Panc1 (cell line): ENCODE measurements around the gene ACKR2. TPM values are rescaled to one million over a fixed set of nuclear protein-coding genes. Genes with fewer than 3 reads are reported as not detected.

ENCODE experiments used
- ATAC-seq: fragments of 200-7000 bp; cut with Tn5 transposase; 2 replicates; pipeline ENCODE4 v1.9.1; 2020; ENCODE audit warnings: mild to moderate bottlenecking, moderate library complexity
- BruUV-seq: library from RNA; stranded (reverse); fragments of 400-500 nt; replicated peaks from 2 replicates; lab custom pipeline; 2021; lab: Mats Ljungman, UMichigan
- CTCF ChIA-PET: fragments of 300-600 bp; sonication (Branson Sonifier 250); formaldehyde crosslinking; loops from one replicate; lab custom pipeline; 2022; ENCODE audit warnings: antibody characterized with exemption; lab: Charles Lee
- POLR2A ChIA-PET: fragments of 300-600 bp; sonication (Branson Sonifier 250); formaldehyde crosslinking; loops from one replicate; lab custom pipeline; 2022; ENCODE audit warnings: antibody characterized with exemption; lab: Charles Lee
- DNase-seq: peaks from one replicate; pipeline ENCODE4 v3.0.0-alpha.2; 2010; ENCODE audit warnings: low read depth, low spot score
- H3K27ac ChIP-seq: 2 replicates; pipeline ENCODE4 v1.5.1; 2011; ENCODE audit warnings: mild to moderate bottlenecking, low read length, inconsistent platforms
- H3K27me3 ChIP-seq: fragments of 200-500 bp; sonication (Bioruptor generic); 2 replicates; pipeline ENCODE4 v1.6.0; 2014; ENCODE audit warnings: low read length, inconsistent platforms; ENCODE audit not compliant: control insufficient read depth, insufficient read depth
- H3K36me3 ChIP-seq: fragments of 200-500 bp; sonication (Bioruptor generic); 2 replicates; pipeline ENCODE4 v1.5.1; 2014; ENCODE audit warnings: inconsistent platforms, mild to moderate bottlenecking, low read length, moderate library complexity; ENCODE audit not compliant: control insufficient read depth, insufficient read depth
- H3K4me1 ChIP-seq: 2 replicates; pipeline ENCODE4 v1.5.1; 2011; ENCODE audit warnings: inconsistent platforms, mild to moderate bottlenecking, low read length, moderate library complexity; ENCODE audit not compliant: control insufficient read depth, insufficient read depth
- H3K4me3 ChIP-seq, 2 experiments: 2 replicates each; pipeline ENCODE4 v1.5.1; 2011 to 2012; ENCODE audit warnings: low read depth in 2 of 2, low read length in 2 of 2, mild to moderate bottlenecking in 2 of 2, inconsistent platforms in 1 of 2, moderate library complexity in 1 of 2
- H3K9me3 ChIP-seq: fragments of 200-500 bp; sonication (Bioruptor generic); 2 replicates; pipeline ENCODE4 v1.5.1; 2014; ENCODE audit warnings: low read depth, mild to moderate bottlenecking, inconsistent platforms, low read length, moderate library complexity; ENCODE audit not compliant: control insufficient read depth, insufficient read depth
- POLR2AphosphoS5 ChIP-seq: IDR thresholded peaks from 2 replicates; pipeline ENCODE4 v1.6.1; 2012; ENCODE audit warnings: mild to moderate bottlenecking, low read depth, low read length, moderate library complexity
- SIN3A ChIP-seq: IDR thresholded peaks from 2 replicates; pipeline ENCODE4 v1.6.1; 2012; ENCODE audit warnings: low read depth, mild to moderate bottlenecking, low read length, moderate library complexity, borderline replicate concordance; ENCODE audit not compliant: insufficient read depth
- TCF7L2 ChIP-seq: IDR thresholded peaks from 2 replicates; pipeline ENCODE4 v1.6.1; 2011; ENCODE audit warnings: mild to moderate bottlenecking, low read depth, low read length, inconsistent platforms
- in situ Hi-C: cut with HindIII; loops from 2 replicates; pipeline ENCODE4 v1.10.0; 2016; ENCODE audit warnings: low sequenced_read_pairs, low pct_unique_long_range_greater_than_20kb
- intact Hi-C: fragments of 100-400 bp; cut with micrococcal nuclease; formaldehyde crosslinking; loops from one replicate; pipeline ENCODE4 v1.10.0; 2022; ENCODE audit not compliant: unreplicated experiment
- total RNA-seq: library from RNA; stranded (reverse); gene quantifications from one replicate; pipeline ENCODE4 v1.2.1, GENCODE V29; 2021; ENCODE audit not compliant: unreplicated experiment
- TF ChIP-seq, protein P1 (sequence below): fragments of 450-650 bp; IDR thresholded peaks from 2 replicates; pipeline ENCODE4 v1.5.1; 2017; ENCODE audit warnings: mild to moderate bottlenecking
- TF ChIP-seq, protein P2 (sequence below), 2 experiments: IDR thresholded peaks; 2 replicates each; pipeline ENCODE4 v1.6.1; 2011 to 2012; ENCODE audit warnings: low read depth in 2 of 2, control low read depth in 1 of 2, low read length in 1 of 2, mild to moderate bottlenecking in 1 of 2, moderate library complexity in 1 of 2; ENCODE audit not compliant: insufficient read depth in 1 of 2

Gene ACKR2
- total RNA-seq, 1 experiment from 2014 or later, result not detected

DNA sequence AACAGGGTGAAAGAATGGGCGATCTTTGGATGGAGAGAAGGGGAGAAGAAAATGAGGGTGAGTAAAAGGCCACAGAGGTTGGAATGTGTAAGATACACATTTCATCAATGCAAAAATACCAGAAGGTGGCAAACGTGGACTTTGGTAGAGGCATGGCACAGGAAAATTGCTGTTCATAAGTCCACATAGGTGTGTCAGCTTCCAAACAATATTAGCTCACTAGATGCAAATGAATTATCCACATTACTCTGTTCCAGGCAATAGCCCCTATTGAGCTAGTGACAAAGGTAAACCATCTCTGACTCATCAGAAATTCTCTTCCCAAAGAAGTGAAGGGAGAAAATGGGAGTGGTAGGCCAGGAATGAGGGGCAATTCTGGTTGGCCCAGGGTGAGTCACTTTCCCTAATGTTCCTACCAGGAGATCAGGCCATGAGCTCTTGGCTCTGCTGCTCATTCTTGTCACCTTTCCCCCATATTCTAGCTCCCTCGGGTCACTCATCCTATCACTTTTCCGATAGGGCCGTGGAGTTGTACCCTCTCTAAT, 19.9 kb downstream of the ACKR2 start:
- ChIA-PET POLR2A (no interaction called here), CTCF (no interaction called here)
- Histone ChIP-seq H3K36me3 (no peaks in the 10 kb centered on the region), H3K27me3 (no peaks in the 10 kb centered on the region; the same call in 1 of the 2 replicates), H3K4me3 (no peak overlapping the region), H3K27ac (no peak overlapping the region), H3K9me3 (no peaks in the 10 kb centered on the region), H3K4me1 (no peaks in the 10 kb centered on the region)
- intact Hi-C loops (no loop called here), in situ Hi-C loops (no loop called here)
- TF ChIP-seq POLR2AphosphoS5, result no peak
- DNase-seq, result no peak
- ATAC-seq, result no peak
- BruUV-seq, result no TSS peak

DNA sequence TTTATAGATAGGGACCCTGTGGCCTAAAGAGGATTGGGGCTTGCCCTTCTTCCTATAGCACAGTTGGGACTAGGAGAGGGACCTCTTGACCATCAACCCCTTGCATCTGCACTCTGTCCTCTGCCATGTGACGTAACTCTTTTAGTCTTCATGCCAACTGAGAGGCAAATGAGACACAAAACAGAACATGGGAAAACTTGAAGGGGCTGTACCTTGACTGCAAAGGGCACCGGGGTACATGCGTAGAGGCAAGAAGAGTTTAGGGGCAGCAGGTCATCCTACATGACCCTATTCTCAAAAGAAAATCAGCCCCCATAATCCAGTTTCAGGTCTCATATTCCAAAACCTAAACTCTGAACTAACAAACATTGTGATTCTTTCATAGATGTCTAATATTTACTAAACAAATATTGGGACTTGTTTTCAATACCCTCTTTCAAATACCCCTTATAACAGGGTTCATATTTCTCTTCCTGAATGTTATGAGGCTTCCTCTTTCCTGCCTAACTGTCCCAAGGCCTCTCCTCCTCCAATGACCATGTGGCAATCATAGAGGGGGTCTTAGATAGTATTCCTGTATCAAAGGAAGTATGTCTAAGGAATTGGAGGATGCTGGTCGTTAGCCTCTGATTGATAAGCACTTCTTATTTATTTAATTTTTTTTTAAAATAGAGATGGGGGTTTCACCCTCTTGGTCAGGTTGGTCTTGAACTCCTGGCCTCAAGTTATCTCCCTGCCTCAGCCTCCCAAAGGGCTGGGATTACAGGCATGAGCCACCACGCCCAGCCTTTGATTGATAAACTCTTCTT, 20.6 kb downstream of the ACKR2 start:
- CTCF ChIA-PET, result interaction anchor here (0.7 kb wide), 2 partner anchors 58 to 327 kb away, joined by 4 to 5 read pairs; partner anchors contain the start of gene VIPR1
- intact Hi-C loops (no loop called here), in situ Hi-C loops (no loop called here)
- no TSS peak for BruUV-seq
- POLR2A ChIA-PET, result no interaction called here
- H3K9me3 ChIP-seq, result no peaks in the 10 kb centered on the region
- TF ChIP-seq, protein P1, sequence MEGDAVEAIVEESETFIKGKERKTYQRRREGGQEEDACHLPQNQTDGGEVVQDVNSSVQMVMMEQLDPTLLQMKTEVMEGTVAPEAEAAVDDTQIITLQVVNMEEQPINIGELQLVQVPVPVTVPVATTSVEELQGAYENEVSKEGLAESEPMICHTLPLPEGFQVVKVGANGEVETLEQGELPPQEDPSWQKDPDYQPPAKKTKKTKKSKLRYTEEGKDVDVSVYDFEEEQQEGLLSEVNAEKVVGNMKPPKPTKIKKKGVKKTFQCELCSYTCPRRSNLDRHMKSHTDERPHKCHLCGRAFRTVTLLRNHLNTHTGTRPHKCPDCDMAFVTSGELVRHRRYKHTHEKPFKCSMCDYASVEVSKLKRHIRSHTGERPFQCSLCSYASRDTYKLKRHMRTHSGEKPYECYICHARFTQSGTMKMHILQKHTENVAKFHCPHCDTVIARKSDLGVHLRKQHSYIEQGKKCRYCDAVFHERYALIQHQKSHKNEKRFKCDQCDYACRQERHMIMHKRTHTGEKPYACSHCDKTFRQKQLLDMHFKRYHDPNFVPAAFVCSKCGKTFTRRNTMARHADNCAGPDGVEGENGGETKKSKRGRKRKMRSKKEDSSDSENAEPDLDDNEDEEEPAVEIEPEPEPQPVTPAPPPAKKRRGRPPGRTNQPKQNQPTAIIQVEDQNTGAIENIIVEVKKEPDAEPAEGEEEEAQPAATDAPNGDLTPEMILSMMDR, result no peak; the same call in 1 of the 2 replicates
- no peak for TF ChIP-seq TCF7L2
- TF ChIP-seq, protein P2, sequence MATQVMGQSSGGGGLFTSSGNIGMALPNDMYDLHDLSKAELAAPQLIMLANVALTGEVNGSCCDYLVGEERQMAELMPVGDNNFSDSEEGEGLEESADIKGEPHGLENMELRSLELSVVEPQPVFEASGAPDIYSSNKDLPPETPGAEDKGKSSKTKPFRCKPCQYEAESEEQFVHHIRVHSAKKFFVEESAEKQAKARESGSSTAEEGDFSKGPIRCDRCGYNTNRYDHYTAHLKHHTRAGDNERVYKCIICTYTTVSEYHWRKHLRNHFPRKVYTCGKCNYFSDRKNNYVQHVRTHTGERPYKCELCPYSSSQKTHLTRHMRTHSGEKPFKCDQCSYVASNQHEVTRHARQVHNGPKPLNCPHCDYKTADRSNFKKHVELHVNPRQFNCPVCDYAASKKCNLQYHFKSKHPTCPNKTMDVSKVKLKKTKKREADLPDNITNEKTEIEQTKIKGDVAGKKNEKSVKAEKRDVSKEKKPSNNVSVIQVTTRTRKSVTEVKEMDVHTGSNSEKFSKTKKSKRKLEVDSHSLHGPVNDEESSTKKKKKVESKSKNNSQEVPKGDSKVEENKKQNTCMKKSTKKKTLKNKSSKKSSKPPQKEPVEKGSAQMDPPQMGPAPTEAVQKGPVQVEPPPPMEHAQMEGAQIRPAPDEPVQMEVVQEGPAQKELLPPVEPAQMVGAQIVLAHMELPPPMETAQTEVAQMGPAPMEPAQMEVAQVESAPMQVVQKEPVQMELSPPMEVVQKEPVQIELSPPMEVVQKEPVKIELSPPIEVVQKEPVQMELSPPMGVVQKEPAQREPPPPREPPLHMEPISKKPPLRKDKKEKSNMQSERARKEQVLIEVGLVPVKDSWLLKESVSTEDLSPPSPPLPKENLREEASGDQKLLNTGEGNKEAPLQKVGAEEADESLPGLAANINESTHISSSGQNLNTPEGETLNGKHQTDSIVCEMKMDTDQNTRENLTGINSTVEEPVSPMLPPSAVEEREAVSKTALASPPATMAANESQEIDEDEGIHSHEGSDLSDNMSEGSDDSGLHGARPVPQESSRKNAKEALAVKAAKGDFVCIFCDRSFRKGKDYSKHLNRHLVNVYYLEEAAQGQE (IDR thresholded peaks at IDR 0.05; ENCODE audit: insufficient read depth in 1 of 2, low read depth in 2 of 2, low read length in 1 of 2), result no peak
- no peak for TF ChIP-seq POLR2AphosphoS5
- TF ChIP-seq SIN3A, result no peak
- DNase-seq (no peak), ATAC-seq (no peak)
- H3K4me3 ChIP-seq, result no peak overlapping the region
- H3K4me1 ChIP-seq, result no peaks in the 10 kb centered on the region
- no peaks in the 10 kb centered on the region for H3K36me3 ChIP-seq
- no peaks in the 10 kb centered on the region; the same call in 1 of the 2 replicates for H3K27me3 ChIP-seq
- H3K27ac ChIP-seq, result no peak overlapping the region
